SHP77 treated with DMSO at 0.1 percent for 48 hours (cell line): ENCODE measurements around the gene CNNM4.

ENCODE experiments used
- DNase-seq: peaks from one replicate; lab custom pipeline; 2025; lab: John Stamatoyannopoulos, UW

Gene CNNM4

DNA sequence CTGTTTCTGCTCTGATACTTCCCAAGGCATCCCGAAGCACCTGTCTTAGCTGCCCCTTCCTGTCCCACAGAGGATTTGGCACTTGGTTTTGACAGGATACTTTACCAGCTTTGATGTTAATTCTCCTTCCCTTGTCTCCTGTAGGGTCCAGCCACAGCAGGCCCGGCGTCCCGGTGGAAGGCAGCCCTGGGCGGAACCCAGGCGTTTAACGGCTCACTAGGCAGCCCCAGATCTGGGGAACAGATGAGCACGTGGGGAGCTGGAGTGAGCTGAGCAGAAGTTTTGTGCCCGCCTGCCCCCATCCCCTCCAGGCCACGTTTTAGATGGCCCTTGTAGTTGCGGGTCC, 71.7 kb downstream of the CNNM4 start:
- no peak for DNase-seq

DNA sequence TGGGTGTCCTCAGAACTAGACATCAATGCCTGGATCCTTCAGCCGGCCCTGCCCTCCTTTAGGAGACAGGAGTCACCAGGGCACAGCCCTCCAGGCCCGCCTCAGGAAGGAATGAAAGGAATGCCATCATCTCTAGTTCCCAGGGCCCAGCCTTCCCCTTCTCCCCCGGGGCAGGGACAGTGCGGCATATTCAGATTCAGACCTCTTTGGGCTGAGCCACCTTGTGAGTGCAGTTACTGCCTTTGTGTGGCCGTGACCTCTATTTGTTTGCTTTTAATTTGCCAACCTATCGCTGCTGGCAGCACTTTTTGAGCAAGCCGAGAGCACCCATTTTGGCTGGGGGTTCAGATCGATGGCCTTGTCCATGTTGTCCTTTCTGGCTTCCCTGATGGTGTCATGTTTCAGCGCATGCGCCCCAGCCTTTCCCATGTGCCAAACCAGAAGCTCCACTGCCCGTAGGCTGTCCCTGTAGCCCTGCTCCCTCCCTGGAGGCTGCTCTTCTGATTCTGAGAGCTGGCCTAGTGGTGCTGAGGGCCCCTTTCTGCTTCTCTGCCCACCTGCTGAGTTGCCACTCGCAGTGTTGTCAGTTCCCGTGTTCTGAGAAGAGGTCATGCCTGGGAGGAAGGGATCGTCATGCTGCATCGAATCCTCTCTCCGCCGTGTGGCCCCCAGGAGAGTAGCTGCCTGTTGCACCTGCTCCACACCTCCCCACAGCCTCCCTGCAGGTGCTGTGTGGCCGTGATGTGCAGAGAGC, 72.2 kb downstream of the CNNM4 start:
- DNase-seq, result peak; percentile 87

DNA sequence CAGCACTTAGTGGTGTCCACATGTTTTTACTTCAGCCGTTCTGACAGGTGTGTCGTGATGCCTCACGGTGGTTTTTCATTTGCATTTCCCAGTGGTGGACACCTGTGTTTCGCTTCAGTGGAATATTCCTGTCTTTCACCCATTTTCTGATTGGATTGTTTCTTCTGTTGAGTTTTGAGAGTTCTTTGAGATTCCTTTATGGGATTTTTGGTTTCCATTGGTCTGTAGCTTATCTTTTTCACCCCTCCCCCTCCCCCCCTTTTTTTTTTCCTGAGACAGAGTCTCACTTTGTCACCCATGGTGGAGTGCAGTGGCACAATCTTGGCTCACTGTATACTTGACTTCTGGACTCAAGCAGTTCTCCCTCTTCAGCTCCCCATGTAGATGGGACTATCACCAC, 75.1 kb downstream of the CNNM4 start:
- DNase-seq, result no peak

DNA sequence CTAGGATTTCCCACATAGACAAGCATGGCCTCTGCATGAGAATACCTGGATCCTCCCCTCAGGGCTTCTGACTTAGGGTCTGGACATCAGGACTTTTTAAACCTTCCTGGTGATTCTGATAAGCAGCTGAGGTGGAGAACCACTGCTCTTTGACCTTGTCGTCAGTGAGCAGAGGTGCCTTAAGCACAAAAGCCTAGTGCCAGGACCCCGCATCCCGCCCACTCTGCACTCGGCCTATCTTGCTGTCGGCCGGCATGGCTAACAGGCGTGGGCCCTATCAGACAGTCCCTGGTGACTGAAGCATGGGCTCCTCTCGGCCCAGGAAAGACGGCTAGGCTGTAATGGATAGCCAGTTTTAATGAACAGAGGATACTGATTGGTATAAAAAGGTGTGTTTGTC, 76.9 kb downstream of the CNNM4 start:
- no peak for DNase-seq

DNA sequence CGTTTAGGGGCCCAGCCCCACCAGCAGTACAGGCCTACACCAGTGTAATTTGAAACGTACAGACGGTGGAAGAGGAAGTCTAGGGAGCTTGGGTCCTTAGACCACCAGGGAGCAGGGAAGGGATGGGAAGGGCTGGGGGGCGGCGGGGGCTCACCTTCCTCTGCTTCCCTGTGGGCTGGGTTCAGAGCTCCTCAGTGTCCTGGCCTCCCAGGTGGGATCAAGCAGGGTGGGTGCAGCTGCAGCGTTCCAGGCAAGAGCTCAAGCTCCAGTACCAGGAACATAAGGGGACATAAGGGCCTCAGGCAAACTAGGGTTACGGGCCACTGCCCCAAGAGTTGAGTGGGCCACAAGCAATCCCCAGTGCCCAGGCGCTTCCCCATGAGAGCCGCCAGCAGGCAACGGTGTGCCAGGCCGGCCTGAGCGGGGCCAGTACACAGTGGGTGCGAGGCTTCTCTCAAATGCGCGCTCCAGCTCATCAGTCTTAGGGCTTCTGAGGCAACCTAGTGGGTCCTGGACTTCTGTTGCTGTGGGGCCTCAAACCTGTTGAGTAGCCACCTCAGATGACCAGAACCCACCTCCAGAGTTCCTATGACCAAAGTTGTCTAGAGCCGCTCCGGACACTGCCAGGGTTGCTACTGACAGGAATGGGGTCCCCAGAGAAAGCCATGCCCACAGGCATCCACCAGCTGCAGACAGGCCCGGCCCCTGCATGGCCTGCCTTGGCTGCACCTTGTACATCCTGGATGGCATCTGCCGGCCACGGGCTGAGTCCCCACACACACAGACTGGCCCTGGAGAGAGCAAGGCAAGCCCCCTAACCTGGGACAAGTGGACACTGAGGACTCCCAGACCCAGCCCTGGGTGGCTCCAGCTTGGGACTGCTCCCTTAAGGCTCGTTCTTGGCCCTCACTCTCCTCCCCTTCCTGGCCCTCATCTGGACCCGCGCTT, 77.9 kb downstream of the CNNM4 start:
- no peak for DNase-seq

DNA sequence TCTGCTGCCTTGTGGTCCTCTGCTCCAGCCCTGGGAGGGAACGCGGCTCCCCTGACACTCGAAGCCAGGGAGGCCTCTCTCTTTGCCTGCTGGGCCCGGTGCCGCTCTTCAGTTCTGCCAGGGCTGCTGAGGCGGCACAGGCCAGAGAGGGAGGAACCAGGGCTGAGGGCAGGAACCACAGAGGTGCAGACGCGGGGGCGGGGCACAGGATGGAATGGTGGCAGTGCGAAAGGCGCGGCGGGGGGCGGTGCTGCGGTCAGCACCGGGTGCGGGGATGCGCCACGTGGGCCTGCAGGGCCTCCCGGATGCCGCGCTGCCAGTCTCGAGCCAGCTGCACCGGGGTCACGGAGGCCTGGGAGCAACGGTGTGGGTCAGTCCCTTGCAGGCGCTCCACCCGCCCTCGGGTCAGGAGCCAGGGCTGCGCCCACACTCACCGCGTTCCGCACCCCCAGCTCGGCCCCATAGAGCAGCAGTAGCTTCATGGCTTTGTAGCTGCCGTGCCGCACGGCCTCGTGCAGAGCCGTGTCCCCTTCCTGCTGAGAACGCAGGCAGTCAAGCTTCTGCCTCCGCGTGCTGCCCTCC, 78.7 kb downstream of the CNNM4 start:
- no peak for DNase-seq

DNA sequence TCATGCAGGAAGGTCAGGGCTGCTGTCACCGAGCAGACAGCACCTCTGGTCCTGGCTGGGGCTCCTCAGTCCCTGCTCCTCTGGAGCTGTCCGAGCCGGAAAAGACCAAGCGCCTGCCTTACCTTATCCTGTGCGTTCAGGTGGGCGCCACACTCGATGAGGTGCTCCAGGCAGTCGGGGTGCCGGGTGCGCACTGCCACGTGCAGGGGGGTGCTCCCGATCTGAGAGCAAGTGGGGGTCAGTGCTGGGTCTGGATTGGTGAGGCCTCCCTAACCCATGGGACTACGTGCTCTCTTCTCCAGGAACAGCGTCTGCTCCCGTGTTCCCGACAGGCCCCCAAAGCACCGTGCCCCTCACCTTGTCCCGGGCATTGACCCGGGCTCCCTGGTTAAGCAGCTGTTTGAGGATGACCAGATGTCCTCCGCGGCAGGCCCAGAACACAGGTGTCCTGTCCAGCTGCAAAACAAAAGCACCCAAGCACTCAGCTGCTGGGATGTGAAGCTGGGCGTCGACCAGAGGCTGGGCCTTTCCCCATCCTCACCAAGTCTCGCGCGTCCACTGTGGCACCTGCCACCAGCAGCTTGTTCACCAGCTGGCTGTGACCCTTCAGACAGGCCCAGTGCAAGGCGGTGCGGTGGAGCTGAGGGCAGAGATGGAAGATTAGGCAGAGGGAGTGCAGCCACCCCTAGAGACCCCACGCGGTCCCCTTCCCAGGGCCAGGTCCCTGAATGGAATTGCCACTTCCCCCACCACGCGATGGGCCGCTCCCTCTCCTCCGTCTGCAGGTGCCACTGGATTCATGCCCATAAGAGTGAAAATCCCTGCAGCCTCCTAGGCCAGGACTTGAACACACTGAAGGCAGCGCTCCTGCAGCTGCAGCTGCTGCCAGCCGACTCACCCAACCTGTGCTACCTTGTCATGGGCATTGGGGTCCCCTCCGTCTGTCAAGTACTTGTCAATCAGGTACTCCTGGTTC, 79.5 kb downstream of the CNNM4 start:
- no peak for DNase-seq

DNA sequence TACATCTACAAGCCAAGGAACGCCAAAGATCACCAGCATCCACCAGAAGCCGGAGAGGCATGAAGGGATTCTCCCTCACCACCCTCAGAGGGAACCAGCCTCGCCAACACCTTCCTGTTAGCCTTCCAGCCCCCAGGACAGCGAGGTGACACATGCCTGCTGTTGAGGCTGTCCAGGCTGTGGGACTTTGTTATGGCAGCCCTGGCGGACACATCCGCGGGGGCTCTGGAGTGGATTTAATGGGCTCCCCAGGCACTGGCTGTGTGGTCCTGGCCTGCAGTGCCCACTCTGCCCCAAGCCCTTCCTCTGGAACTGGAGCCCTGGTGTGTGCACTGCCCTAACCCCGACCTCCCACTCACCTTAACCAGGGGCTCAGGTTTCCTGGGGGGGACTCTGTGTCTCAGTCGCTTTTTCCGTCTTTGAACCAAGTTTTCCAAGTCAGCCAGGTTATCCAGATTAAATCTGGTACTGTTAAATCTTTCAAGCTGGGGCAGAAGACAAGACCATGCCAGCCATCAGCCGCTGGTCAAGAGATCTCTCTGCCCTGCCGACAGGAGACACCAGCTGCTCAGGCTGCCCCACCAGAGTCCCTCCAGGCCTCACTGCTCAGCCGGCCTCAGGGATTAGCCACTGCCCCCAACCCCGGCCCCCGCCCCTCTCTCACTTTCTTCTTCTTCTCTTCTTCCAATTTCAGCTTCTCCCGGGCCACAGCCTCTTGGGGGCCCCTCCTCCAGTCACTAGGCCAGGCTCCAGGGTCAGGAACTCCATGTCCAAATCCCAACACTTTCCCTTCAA, 81.2 kb downstream of the CNNM4 start:
- DNase-seq, result no peak

DNA sequence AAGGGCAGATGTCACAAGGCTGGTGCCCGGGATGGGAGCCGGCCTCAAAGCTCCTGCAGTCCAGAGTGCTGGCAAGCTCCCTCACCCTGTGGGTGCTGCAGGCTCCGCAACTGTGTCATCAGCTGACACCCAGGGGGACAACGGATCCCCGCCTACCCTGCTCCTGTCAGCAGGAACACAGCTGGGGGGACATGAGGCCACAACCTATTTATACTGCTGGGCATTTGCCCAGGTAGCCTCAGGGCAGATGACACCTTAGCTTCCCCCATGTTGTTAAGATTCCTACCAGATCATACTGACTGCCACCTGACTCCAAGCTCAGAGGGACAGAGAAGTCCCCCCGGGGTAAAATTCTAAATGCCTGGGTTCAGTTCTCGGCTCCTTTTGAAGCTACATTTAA, 81.9 kb downstream of the CNNM4 start:
- DNase-seq, result no peak

DNA sequence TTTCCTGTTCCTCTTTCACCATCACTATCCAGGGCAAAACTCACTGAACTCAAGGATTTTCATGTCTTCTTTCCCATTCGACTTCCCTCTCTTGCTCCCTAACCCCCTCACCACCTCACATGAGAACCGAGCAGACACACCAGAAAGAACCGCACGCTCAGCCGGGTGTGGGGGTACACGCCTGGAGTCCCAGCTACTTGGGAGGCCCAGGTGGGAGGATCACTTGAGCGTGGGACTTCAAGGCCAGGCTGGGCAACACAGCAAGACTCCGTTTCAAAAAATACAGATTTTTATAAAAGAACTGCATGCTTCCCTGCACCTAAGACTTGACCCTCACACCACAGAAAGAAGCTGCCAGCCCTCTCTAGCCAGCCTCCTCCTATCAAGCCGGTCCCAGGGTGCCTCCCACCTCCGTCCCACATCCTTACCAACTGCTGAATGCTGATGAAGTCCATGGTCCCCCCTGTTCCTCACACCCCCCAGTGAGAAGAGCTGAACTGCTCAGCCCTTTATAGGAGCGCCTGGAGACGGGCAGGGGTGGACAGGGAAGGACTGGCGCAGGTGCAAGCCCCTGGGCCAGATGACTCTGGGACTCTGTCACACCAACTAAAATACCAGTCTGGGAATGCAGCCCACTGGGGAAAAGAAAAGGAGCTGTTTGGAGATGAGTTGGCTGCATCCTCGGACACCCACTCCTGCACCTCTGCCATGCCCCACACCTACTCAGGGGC, 83.0 kb downstream of the CNNM4 start, which contains the start of gene ANKRD23:
Gene ANKRD23, minus strand, starts transcription at position 484 of the 731 bp plus-strand sequence. Its CDS starts 29 bp downstream, at position 455.
- DNase-seq, result no peak

DNA sequence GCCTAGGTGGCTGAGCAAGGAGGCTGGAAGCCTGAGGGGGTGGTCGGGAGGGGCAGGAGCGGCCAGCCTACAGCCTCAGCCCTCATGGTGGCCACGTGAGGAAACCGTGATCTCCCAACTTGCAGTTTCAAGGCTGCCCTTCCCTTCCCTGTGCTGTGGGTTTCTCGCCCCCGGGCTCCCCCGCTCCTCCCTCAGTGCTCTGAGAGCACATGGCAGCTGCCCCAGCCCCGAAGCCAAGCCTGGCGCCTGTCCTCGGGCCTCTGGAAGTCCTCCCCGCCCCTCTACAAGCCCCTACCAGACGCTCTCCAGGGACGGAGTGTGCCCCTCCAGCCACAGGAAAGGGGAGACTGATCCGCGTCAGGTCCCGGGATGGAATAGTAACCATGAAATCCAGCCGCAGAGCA, 83.7 kb downstream of the CNNM4 start:
- no peak for DNase-seq

DNA sequence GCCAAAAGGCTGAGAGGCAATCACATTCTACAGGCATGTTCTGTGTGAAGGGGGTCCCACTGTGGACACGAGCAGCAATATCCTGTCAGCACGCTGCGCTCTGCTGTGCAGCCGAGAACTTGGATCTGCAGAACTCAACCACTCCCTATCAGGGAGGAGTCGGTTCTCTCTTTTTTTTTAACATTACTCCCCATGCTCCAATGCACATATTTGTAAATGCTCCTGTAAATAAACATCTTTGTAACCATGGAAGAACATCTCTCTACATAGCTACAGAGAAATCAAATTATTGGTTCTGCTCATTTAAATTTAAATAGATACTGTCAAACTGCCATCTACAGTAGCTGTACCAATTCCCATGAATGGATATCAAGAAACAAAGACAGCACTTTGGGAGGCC, 86.1 kb downstream of the CNNM4 start:
- DNase-seq, result no peak

DNA sequence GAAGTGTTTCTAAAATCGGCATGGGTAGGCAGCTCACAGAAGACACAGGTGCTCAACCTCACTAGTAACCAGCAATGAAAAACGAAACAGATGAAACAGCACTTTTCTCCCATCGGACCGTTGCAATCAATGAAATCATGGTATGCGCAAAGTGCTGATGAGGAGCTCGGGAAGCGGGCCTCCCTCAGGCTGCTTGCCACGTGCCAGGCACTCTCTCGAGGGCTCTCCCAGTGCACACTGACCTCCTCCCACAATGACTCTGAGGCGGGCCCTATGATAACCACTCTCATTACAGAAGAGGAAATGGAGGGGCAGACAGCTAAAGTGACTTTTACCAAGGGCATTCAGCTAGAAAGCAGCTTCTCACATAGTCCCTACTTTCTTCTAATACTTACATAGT, 86.9 kb downstream of the CNNM4 start:
- DNase-seq, result no peak

DNA sequence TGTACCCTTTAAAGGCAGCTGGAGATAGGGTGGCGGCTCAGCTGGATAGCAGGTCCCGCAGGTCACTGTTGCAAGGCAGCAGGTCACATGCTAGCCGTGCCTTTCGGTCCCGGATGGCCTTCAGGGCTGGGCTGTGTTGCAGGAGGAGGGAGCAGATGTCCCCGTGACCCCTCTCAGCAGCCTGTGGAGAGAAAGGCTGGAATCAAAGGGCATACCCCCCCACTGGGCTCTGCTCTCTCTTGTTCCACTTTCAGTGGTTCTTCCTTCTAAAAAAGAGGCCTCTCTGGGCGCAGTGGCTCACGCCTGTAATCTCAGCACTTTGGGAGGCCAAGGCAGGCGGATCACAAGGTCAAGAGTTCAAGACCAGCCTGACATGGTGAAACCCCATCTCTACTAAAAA, 87.6 kb downstream of the CNNM4 start:
- no peak for DNase-seq

DNA sequence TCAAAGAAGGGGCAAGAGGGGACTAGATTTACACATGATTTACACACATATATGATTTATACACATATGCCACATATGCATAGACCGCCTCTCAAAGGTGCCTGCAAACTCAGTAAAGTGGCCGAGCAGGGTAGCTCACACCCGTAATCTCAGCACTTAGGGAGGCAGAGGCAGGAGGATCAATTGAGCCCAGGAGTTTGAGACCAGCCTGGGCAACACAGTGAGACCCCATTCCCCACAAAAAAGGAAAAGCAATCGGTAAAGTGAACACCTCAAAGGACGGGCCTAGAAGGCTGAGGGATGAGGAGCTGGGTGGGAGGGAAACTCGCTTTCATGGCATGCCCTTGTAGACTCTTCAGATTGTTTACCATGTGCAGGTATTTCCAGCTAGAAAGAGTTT, 92.0 kb downstream of the CNNM4 start:
- DNase-seq, result no peak

DNA sequence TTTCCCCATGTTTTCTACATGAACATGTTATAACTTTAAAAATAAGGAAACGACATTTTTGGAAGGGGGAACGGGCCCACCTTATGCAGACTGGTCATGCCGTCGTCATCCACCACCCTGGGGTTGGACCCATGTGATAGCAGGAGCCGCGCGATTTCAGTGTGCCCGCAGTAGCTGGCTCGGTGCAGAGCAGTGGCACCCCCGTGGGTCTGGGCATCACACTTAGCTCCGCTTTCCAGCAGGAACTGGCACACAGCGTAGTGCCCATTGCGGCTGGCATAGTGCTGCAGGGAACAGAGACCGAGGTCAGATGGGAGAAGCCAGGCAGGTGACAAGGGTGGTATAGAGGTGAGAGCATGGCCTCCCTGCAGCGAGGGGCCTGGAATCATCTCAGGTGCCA, 92.6 kb downstream of the CNNM4 start:
- no peak for DNase-seq

DNA sequence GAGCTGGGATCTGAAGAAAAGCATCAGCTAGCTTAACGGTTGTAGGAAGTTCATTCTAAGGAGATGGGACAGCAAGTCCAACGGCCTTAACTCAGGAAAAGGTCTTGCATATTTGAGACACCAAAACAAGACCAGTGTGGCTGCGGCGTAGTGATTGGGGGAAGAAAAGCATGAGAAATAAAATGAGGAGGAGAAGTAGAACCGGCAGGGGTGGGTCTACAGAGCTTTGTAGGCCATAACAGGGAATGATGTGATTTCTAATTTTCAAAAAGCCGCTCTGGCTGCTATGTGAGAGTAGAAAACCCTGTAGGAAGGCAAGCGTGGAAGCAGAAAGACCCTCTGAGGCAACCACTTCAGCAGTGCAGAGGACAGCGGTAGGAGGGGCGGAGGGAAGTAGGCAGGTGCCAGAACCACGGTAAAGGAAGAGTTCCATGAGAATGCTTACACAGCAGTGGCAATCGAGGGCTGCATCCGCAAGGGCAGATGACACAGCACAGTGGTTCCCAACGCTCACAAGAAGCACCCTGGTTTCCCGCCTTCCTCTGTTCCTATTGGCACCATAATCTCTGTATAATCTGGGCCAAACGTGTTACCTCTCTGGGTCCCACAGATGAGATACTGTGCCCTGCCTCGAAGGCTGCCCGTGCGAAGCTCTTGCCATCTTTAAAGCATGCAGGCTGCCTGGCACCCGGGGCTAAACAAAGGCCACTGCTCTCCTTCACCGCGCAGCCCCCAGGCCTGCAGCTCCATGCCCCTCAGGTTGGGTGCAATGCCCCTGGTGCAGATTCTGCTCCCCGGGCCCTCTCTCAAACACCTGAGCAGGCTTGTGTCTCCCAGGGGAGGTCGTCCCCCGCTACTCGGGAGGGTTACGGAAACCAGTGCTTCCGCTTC, 96.3 kb downstream of the CNNM4 start:
- DNase-seq, result peak; percentile 36

DNA sequence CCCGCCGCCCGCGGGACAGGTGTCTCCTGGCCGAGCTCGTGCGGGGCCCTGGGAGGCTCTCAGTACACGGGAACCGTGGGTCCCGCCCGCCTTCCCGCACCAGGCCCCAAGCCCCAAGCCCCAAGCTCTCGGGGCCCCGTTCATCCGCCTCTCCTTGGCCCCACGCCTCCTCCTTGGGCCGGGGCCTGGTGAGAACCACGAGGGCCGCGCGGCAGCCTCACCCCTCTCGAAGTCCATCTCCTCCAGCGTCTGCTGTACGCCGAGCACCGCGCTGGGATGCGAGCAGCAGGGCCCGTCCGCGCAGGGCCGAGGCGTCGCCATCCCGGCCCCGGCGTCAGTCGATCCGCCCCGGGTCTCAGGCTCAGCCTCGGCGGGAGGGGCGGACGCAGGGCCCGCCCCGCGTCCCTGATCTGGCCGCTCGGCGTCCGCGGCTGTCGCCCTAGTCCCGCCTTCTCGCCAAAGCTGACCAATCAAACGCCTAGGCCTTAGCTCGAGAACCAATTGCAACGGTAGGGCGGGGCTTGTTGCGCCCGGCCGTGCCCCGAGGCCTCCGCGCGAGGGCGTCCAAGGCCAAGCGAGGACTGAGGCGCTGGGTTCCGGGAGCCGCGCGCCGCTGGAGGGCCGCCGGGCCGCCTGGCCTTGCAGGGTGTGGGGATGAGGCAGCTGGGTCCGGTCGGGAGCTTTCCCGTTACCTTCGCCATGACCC, 97.1 kb downstream of the CNNM4 start, which contains the start of gene ANKRD39:
Gene ANKRD39, minus strand, starts transcription at position 350 of the 706 bp plus-strand sequence. Its CDS starts 29 bp downstream, at position 321.
- peak; percentile 91 for DNase-seq
